Endothelial cell of umbilical vein (primary cell): Measurements from ENCODE around the gene GINS3. TPM values are rescaled to one million over a fixed set of nuclear protein-coding genes. Genes with fewer than 3 reads are reported as not detected.

ENCODE experiments used
- BruUV-seq: library from RNA; stranded (reverse); fragments of 400-500 nt; replicated peaks from 2 replicates; lab custom pipeline; 2021; lab: Mats Ljungman, UMichigan
- CTCF ChIA-PET: fragments of 300-600, 350-600 bp; sonication (Branson Sonifier 250); formaldehyde crosslinking; loops from one replicate; lab custom pipeline; 2021; ENCODE audit warnings: antibody characterized with exemption, inconsistent platforms; lab: Charles Lee
- POLR2A ChIA-PET: fragments of 300-600, 350-600 bp; sonication (Branson Sonifier 250); formaldehyde crosslinking; loops from one replicate; lab custom pipeline; 2021; ENCODE audit warnings: antibody characterized with exemption, inconsistent platforms; lab: Charles Lee
- DNase-seq: peaks from one replicate; pipeline ENCODE4 v3.0.0-alpha.2; 2011; ENCODE audit warnings: low read depth, low spot score
- FAIRE-seq: peaks from 2 replicates; lab custom pipeline; 2011; peaks lifted over from hg19 to GRCh38; lab: Jason Lieb, UNC
- H2AFZ ChIP-seq: 2 replicates; pipeline ENCODE4 v1.6.0; 2012; ENCODE audit warnings: low read depth, low read length, control low read depth, inconsistent platforms
- H3K27ac ChIP-seq: 2 replicates; pipeline ENCODE4 v1.5.1; 2011; ENCODE audit warnings: low read depth, mild to moderate bottlenecking, control low read depth, low read length, moderate library complexity; ENCODE audit not compliant: insufficient read depth
- H3K27me3 ChIP-seq, 2 experiments: 2 replicates each; pipeline versions ENCODE4 v1.6.0 to v1.6.1; 2011; ENCODE audit warnings: low read length in 2 of 2, mixed read lengths in 1 of 2; ENCODE audit not compliant: control insufficient read depth in 2 of 2, insufficient read depth in 2 of 2
- H3K36me3 ChIP-seq, 2 experiments: 2 replicates in 1 of 2; 3 replicates in 1 of 2; pipeline ENCODE4 v1.5.1; 2011; ENCODE audit warnings: low read length in 2 of 2, mild to moderate bottlenecking in 1 of 2, moderate library complexity in 1 of 2; ENCODE audit not compliant: control insufficient read depth in 2 of 2, insufficient read depth in 2 of 2; ENCODE audit errors: extremely low read depth in 1 of 2
- H3K4me1 ChIP-seq: 3 replicates; pipeline ENCODE4 v1.5.1; 2011; ENCODE audit warnings: mild to moderate bottlenecking, low read length; ENCODE audit not compliant: control insufficient read depth, insufficient read depth; ENCODE audit errors: extremely low read depth
- H3K4me2 ChIP-seq: 2 replicates; pipeline ENCODE4 v1.6.1; 2011; ENCODE audit warnings: low read length, control low read depth, mixed read lengths; ENCODE audit not compliant: insufficient read depth
- H3K4me3 ChIP-seq, 3 experiments: fragments of 200-600 bp in 1 of 3; sonication (generic), shearing (Covaris generic) in 1 of 3; replicated peaks in 1 of 3; 2 replicates each; pipeline ENCODE4 v1.5.1; 2011 to 2016; ENCODE audit warnings: control low read depth in 3 of 3, low read length in 3 of 3, mild to moderate bottlenecking in 2 of 3, inconsistent platforms in 1 of 3, low read depth in 1 of 3, moderate library complexity in 1 of 3; ENCODE audit not compliant: insufficient read depth in 1 of 3
- H3K79me2 ChIP-seq: 2 replicates; pipeline ENCODE4 v1.6.0; 2012; ENCODE audit warnings: low read length, inconsistent platforms; ENCODE audit not compliant: control insufficient read depth, insufficient read depth
- H3K9ac ChIP-seq: replicated peaks from 2 replicates; pipeline ENCODE3; 2011; ENCODE audit warnings: low read length, control low read depth; ENCODE audit not compliant: insufficient read depth; ENCODE audit errors: extremely low read depth
- H3K9me1 ChIP-seq: replicated peaks from 3 replicates; pipeline ENCODE4 v1.6.0; 2011; ENCODE audit warnings: mild to moderate bottlenecking, low read length; ENCODE audit not compliant: control insufficient read depth, insufficient read depth; ENCODE audit errors: extremely low read depth
- H3K9me3 ChIP-seq: replicated peaks from 2 replicates; pipeline ENCODE4 v1.5.1; 2012; ENCODE audit warnings: low read length, inconsistent platforms; ENCODE audit not compliant: control insufficient read depth, insufficient read depth
- H4K20me1 ChIP-seq: replicated peaks from 2 replicates; pipeline ENCODE3; 2011; ENCODE audit warnings: mild to moderate bottlenecking, low read length; ENCODE audit not compliant: control insufficient read depth, insufficient read depth; ENCODE audit errors: extremely low read depth
- CTCF ChIP-seq, 2 donors: IDR thresholded peaks; 1 replicate in 1 of 2; 2 replicates in 1 of 2; pipeline ENCODE4 v1.5.1; 2011; ENCODE audit warnings: low read length in 2 of 2, mild to moderate bottlenecking in 2 of 2, moderate library complexity in 2 of 2, control low read depth in 1 of 2, inconsistent platforms in 1 of 2, low read depth in 1 of 2; ENCODE audit not compliant: insufficient read depth in 1 of 2; ENCODE audit errors: extremely low read depth in 1 of 2
- EZH2 ChIP-seq: IDR thresholded peaks from 2 replicates; pipeline ENCODE4 v1.6.1; 2012; ENCODE audit warnings: borderline replicate concordance, low read depth, mild to moderate bottlenecking, moderate library complexity, low read length, inconsistent platforms; ENCODE audit not compliant: severe bottlenecking
- FOS ChIP-seq: IDR thresholded peaks from 2 replicates; pipeline ENCODE4 v1.6.1; 2011; ENCODE audit warnings: mild to moderate bottlenecking, low read length, moderate library complexity, borderline replicate concordance; ENCODE audit not compliant: insufficient read depth
- GATA2 ChIP-seq: IDR thresholded peaks from 2 replicates; pipeline ENCODE4 v1.7.0; 2011; ENCODE audit warnings: low read depth, mild to moderate bottlenecking, moderate library complexity, mixed read lengths, low read length; ENCODE audit not compliant: insufficient read length, insufficient read depth
- JUN ChIP-seq: IDR thresholded peaks from 2 replicates; pipeline ENCODE4 v1.6.1; 2011; ENCODE audit warnings: borderline replicate concordance, low read depth; ENCODE audit not compliant: insufficient read length, insufficient read depth
- MAX ChIP-seq: IDR thresholded peaks from 2 replicates; pipeline ENCODE4 v1.6.1; 2011; ENCODE audit not compliant: insufficient read depth, insufficient read length
- MYC ChIP-seq: IDR thresholded peaks from one replicate; pipeline ENCODE4 v1.6.1; 2011; ENCODE audit warnings: mild to moderate bottlenecking, low read depth, low read length
- POLR2A ChIP-seq: IDR thresholded peaks from 2 replicates; pipeline ENCODE4 v1.6.1; 2012; ENCODE audit warnings: low read depth, mild to moderate bottlenecking, control low read depth, low read length
- POLR2AphosphoS5 ChIP-seq: IDR thresholded peaks from 2 replicates; pipeline ENCODE4 v1.6.1; 2012; ENCODE audit warnings: low read depth, mild to moderate bottlenecking, control low read depth, low read length, moderate library complexity; ENCODE audit not compliant: insufficient read depth
- dilution Hi-C: fragments of 300-500 bp; cut with MboI; formaldehyde crosslinking; loops from one replicate; pipeline ENCODE4 v1.15.0; 2019; ENCODE audit warnings: low sequenced_read_pairs; ENCODE audit not compliant: extremely low pct_ligation_motif_present
- intact Hi-C: fragments of 100-400 bp; cut with micrococcal nuclease; formaldehyde crosslinking; loops from one replicate; pipeline ENCODE4 v1.10.0; 2022
- polyA plus RNA-seq, 4 experiments: library from polyadenylated mRNA; depleted of rRNA in 3 of 4; stranded (reverse) in 3 of 4; unstranded in 1 of 4; fragments of >200 nt; gene quantifications; 2 replicates each; pipeline versions ENCODE4 v1.2.1 to v1.2.3, GENCODE V29; 2011 to 2012; ENCODE audit warnings: missing spikeins in 1 of 4
- total RNA-seq: library from RNA; stranded (reverse); gene quantifications from 2 replicates; pipeline ENCODE4 v1.2.3, GENCODE V29; 2021

GINS3 gene
- total and polyA plus RNA-seq, 2 donors (not counting 3 experiments of a cell fraction or from before 2014, with no cell fraction given) = 17.2 to 24.1 TPM

GRCh38 chr16:58346831-58347371 lies 45.4 kb upstream of the GINS3 start:
- Histone ChIP-seq H3K27ac (no peak overlapping the region), H4K20me1 (no peaks in the 10 kb centered on the region), H3K9me1 (no peaks in the 10 kb centered on the region), H3K4me3 (no peak overlapping the region), H2AFZ (no peak overlapping the region), H3K9ac (no peak overlapping the region), H3K9me3 (no peaks in the 10 kb centered on the region), H3K36me3 (no peaks in the 10 kb centered on the region), H3K79me2 (no peaks in the 10 kb centered on the region), H3K4me1 (no peaks in the 10 kb centered on the region), H3K27me3 (peaks cover 0 to 3% of the 10 kb centered on the region in 2 experiments), H3K4me2 (no peak overlapping the region)
- POLR2A ChIA-PET = no interaction called here
- BruUV-seq = no TSS peak
- intact Hi-C loops = no loop called here
- FAIRE-seq (no peak), DNase-seq (no peak)
- dilution Hi-C loops = no loop called here
- CTCF ChIA-PET = interaction anchor here (1.4 to 20.8 kb wide), 3 partner anchors 10 to 409 kb away, joined by 5 to 550 read pairs (median 6); no protein-coding TSS in a partner anchor
- TF ChIP-seq MYC = no peak
- no peak for TF ChIP-seq FOS
- no peak for TF ChIP-seq EZH2
- TF ChIP-seq JUN = no peak
- TF ChIP-seq MAX = no peak
- TF ChIP-seq CTCF (IDR thresholded peaks at IDR 0.05; ENCODE audit: extremely low read depth in 1 of 2, insufficient read depth in 1 of 2, low read depth in 1 of 2, low read length in 2 of 2) = no peak
- TF ChIP-seq GATA2 = no peak
- no peak for TF ChIP-seq POLR2AphosphoS5
- no peak for TF ChIP-seq POLR2A
